H1 (cell line): ENCODE measurements around the gene KLHL24. TPM values are rescaled to one million over a fixed set of nuclear protein-coding genes. Genes with fewer than 3 reads are reported as not detected.
A peak's percentile ranks its signal among the peaks of the same experiment; 100 is the strongest.

Experiments
- CTCF ChIA-PET: fragments of 300-600 bp; sonication (Branson Sonifier 250); formaldehyde crosslinking; loops from one replicate; lab custom pipeline; 2021; ENCODE audit not compliant: partially characterized antibody; lab: Charles Lee
- POLR2A ChIA-PET: fragments of 300-600 bp; sonication (Branson Sonifier 250); formaldehyde crosslinking; loops from one replicate; lab custom pipeline; 2021; ENCODE audit warnings: inconsistent platforms; ENCODE audit not compliant: partially characterized antibody; lab: Charles Lee
- DNase-seq, 2 experiments: peaks; one replicate each; pipeline versions ENCODE4 v3.0.0 to v3.0.0-alpha.2; 2010 to 2022; ENCODE audit warnings: low spot score in 2 of 2, low read depth in 1 of 2, mixed read lengths in 1 of 2
- FAIRE-seq: peaks from 2 replicates; lab custom pipeline; 2011; peaks lifted over from hg19 to GRCh38; lab: Jason Lieb, UNC
- H2AFZ ChIP-seq: 2 replicates; pipeline ENCODE4 v1.8.1; 2012; ENCODE audit warnings: low read length, inconsistent platforms
- H2AK5ac ChIP-seq: 2 replicates; pipeline ENCODE4 v1.6.1; 2013; ENCODE audit warnings: low read depth, low read length
- H2BK120ac ChIP-seq: replicated peaks from 2 replicates; pipeline ENCODE3; 2013; ENCODE audit warnings: low read depth, low read length, inconsistent platforms
- H2BK12ac ChIP-seq: 2 replicates; pipeline ENCODE4 v1.6.1; 2013; ENCODE audit warnings: low read depth, low read length
- H2BK15ac ChIP-seq: 2 replicates; pipeline ENCODE4 v1.6.1; 2013; ENCODE audit warnings: low read length
- H2BK20ac ChIP-seq: 2 replicates; pipeline ENCODE4 v1.6.1; 2013; ENCODE audit warnings: low read length
- H2BK5ac ChIP-seq: 2 replicates; pipeline ENCODE4 v1.6.1; 2013; ENCODE audit warnings: low read depth, low read length
- H3K14ac ChIP-seq: 2 replicates; pipeline ENCODE4 v1.6.1; 2013; ENCODE audit warnings: inconsistent platforms; ENCODE audit not compliant: insufficient read length
- H3K18ac ChIP-seq: 2 replicates; pipeline ENCODE4 v1.6.1; 2013; ENCODE audit warnings: low read length; ENCODE audit errors: extremely low read depth
- H3K23ac ChIP-seq: 2 replicates; pipeline ENCODE4 v1.6.1; 2013; ENCODE audit warnings: inconsistent platforms; ENCODE audit not compliant: insufficient read length
- H3K23me2 ChIP-seq: 2 replicates; pipeline ENCODE4 v1.6.1; 2013; ENCODE audit warnings: low read depth, low read length
- H3K27ac ChIP-seq: 2 replicates; pipeline ENCODE4 v1.6.1; 2011; ENCODE audit warnings: low read depth, low read length, inconsistent platforms
- H3K27me3 ChIP-seq, 4 experiments: replicated peaks in 1 of 4; 1 replicate in 1 of 4; 2 replicates in 3 of 4; pipeline versions ENCODE4 v1.6.1 to v1.8.1; 2011 to 2013; ENCODE audit warnings: low read length in 3 of 4, mild to moderate bottlenecking in 3 of 4, inconsistent platforms in 2 of 4, mixed read lengths in 2 of 4, moderate library complexity in 1 of 4; ENCODE audit not compliant: control insufficient read depth in 3 of 4, insufficient read depth in 3 of 4; ENCODE audit errors: extremely low read depth in 1 of 4
- H3K36me3 ChIP-seq, 4 experiments: 2 replicates each; pipeline versions ENCODE4 v1.6.1 to v1.8.1; 2011 to 2013; ENCODE audit warnings: mild to moderate bottlenecking in 4 of 4, low read length in 3 of 4, moderate library complexity in 2 of 4, control low read depth in 1 of 4, inconsistent platforms in 1 of 4; ENCODE audit not compliant: insufficient read depth in 4 of 4, control insufficient read depth in 2 of 4
- H3K4ac ChIP-seq: replicated peaks from 2 replicates; pipeline ENCODE3; 2013; ENCODE audit warnings: low read length, low read depth, mixed read lengths, inconsistent platforms; ENCODE audit not compliant: insufficient read length
- H3K4me1 ChIP-seq, 4 experiments: replicated peaks in 1 of 4; 1 replicate in 1 of 4; 2 replicates in 3 of 4; pipeline versions ENCODE4 v1.6.1 to v1.8.1; 2011 to 2013; ENCODE audit warnings: low read length in 3 of 4, inconsistent platforms in 2 of 4, mixed read lengths in 1 of 4; ENCODE audit not compliant: insufficient read depth in 4 of 4, control insufficient read depth in 3 of 4
- H3K4me2 ChIP-seq, 2 experiments: 2 replicates each; pipeline versions ENCODE4 v1.6.1 to v1.8.1; 2011 to 2013; ENCODE audit warnings: low read depth in 2 of 2, low read length in 2 of 2, control low read depth in 1 of 2, inconsistent platforms in 1 of 2, mild to moderate bottlenecking in 1 of 2; ENCODE audit not compliant: insufficient read depth in 1 of 2
- H3K4me3 ChIP-seq, 4 experiments: fragments of 200-600, 300-600 bp in 1 of 4; sonication (generic), shearing (Covaris generic), sonication (Bioruptor Twin) in 1 of 4; 2 replicates each; pipeline versions ENCODE4 v1.5.1 to v1.8.1; 2011 to 2016; ENCODE audit warnings: low read length in 4 of 4, low read depth in 3 of 4, control low read depth in 2 of 4, inconsistent platforms in 2 of 4, mild to moderate bottlenecking in 2 of 4, mixed read lengths in 1 of 4, moderate library complexity in 1 of 4; ENCODE audit not compliant: insufficient read depth in 2 of 4; ENCODE audit errors: extremely low read depth in 1 of 4
- H3K56ac ChIP-seq: replicated peaks from 2 replicates; pipeline ENCODE3; 2013; ENCODE audit warnings: low read depth, mild to moderate bottlenecking, mixed read lengths, low read length, inconsistent platforms; ENCODE audit not compliant: insufficient read length
- H3K79me1 ChIP-seq: 2 replicates; pipeline ENCODE4 v1.6.1; 2013; ENCODE audit warnings: low read depth, low read length, control low read depth
- H3K79me2 ChIP-seq, 2 experiments: 2 replicates each; pipeline versions ENCODE4 v1.6.1 to v1.8.1; 2012 to 2013; ENCODE audit warnings: low read length in 2 of 2, mild to moderate bottlenecking in 2 of 2, inconsistent platforms in 1 of 2; ENCODE audit not compliant: insufficient read depth in 2 of 2, control insufficient read depth in 1 of 2
- H3K9ac ChIP-seq, 4 experiments: replicated peaks in 1 of 4; 1 replicate in 1 of 4; 2 replicates in 3 of 4; pipeline versions ENCODE4 v1.6.1 to v1.8.1; 2011 to 2013; ENCODE audit warnings: low read depth in 3 of 4, low read length in 3 of 4, control low read depth in 2 of 4, mild to moderate bottlenecking in 2 of 4, moderate library complexity in 2 of 4, inconsistent platforms in 1 of 4; ENCODE audit errors: extremely low read depth in 1 of 4
- H3K9me3 ChIP-seq, 2 experiments: 2 replicates each; pipeline versions ENCODE4 v1.6.1 to v1.8.1; 2012 to 2013; ENCODE audit warnings: mild to moderate bottlenecking in 2 of 2, moderate library complexity in 2 of 2, control low read depth in 1 of 2, inconsistent platforms in 1 of 2, low read depth in 1 of 2, low read length in 1 of 2, mixed read lengths in 1 of 2; ENCODE audit not compliant: insufficient read depth in 2 of 2
- H4K20me1 ChIP-seq, 2 experiments: replicated peaks in 1 of 2; 2 replicates each; pipeline versions ENCODE3 to v1.8.1; 2011 to 2013; ENCODE audit warnings: inconsistent platforms in 2 of 2, low read length in 2 of 2, mild to moderate bottlenecking in 1 of 2; ENCODE audit not compliant: insufficient read depth in 2 of 2, control insufficient read depth in 1 of 2
- H4K5ac ChIP-seq: 2 replicates; pipeline ENCODE4 v1.6.1; 2013; ENCODE audit warnings: low read length, low read depth, mixed read lengths, inconsistent platforms; ENCODE audit not compliant: insufficient read length
- H4K8ac ChIP-seq: 2 replicates; pipeline ENCODE4 v1.8.0; 2013; ENCODE audit warnings: mild to moderate bottlenecking, moderate library complexity, low read length, inconsistent platforms; ENCODE audit not compliant: insufficient read depth; ENCODE audit errors: extremely low read depth
- H4K91ac ChIP-seq: replicated peaks from 2 replicates; pipeline ENCODE3; 2013; ENCODE audit warnings: low read length, mixed read lengths, inconsistent platforms; ENCODE audit not compliant: insufficient read length
- ASH2L ChIP-seq: fragments of 200-600, 300-600 bp; sonication (generic); IDR thresholded peaks from one replicate; pipeline ENCODE4 v1.7.1; 2017; ENCODE audit warnings: low read length
- BACH1 ChIP-seq: IDR thresholded peaks from 2 replicates; pipeline ENCODE4 v1.6.1; 2012; ENCODE audit warnings: low read length, improper control_type of control experiment
- CHD1 ChIP-seq: IDR thresholded peaks from 2 replicates; pipeline ENCODE4 v1.6.1; 2012; ENCODE audit warnings: low read depth, low read length, improper control_type of control experiment
- E2F6 ChIP-seq: IDR thresholded peaks from 2 replicates; pipeline ENCODE4 v1.6.1; 2012; ENCODE audit warnings: inconsistent platforms
- KDM4A ChIP-seq: IDR thresholded peaks from one replicate; pipeline ENCODE4 v1.7.1; 2012; ENCODE audit warnings: low read depth, mild to moderate bottlenecking, moderate library complexity, low read length, inconsistent platforms; ENCODE audit not compliant: severe bottlenecking
- MAX ChIP-seq: IDR thresholded peaks from 2 replicates; pipeline ENCODE4 v1.6.1; 2012; ENCODE audit warnings: inconsistent platforms
- SUZ12 ChIP-seq: fragments of 200-600 bp; sonication (generic); IDR thresholded peaks from 2 replicates; pipeline ENCODE4 v1.6.1; 2012; ENCODE audit warnings: mild to moderate bottlenecking, inconsistent platforms, low read length, moderate library complexity, mixed read lengths
- WGBS, 2 experiments: shearing (Covaris generic) in 1 of 2; methylation state at CpG; one replicate each; pipeline versions ENCODE4 v1.1.6 to v1.1.7; 2013 to 2015; ENCODE audit warnings: low lambda C conversion rate in 2 of 2, mixed read lengths in 2 of 2, inconsistent platforms in 1 of 2, low coverage in 1 of 2, missing lambda C conversion rate in 1 of 2; ENCODE audit not compliant: insufficient replicate concordance in 2 of 2, insufficient coverage in 1 of 2, insufficient read length in 1 of 2; ENCODE audit errors: extremely low coverage in 1 of 2, missing lambda C conversion rate in 1 of 2; 5-methylcytosine and 5-hydroxymethylcytosine counted together
- polyA plus RNA-seq, 7 experiments: library from polyadenylated mRNA; depleted of rRNA in 3 of 7; stranded (reverse) in 5 of 7; unstranded in 2 of 7; fragments of >200 nt in 5 of 7; fragments of 200-250 nt in 2 of 7; gene quantifications; 1 replicate in 5 of 7; 2 replicates in 1 of 7; 4 replicates in 1 of 7; pipeline versions ENCODE4 v1.2.1 to v1.2.3, GENCODE V29; 2011 to 2013; ENCODE audit warnings: missing spikeins in 2 of 7, mixed read lengths in 2 of 7
- total RNA-seq: library from RNA; stranded (reverse); fragmentation: NEBNext Ultra II Directional; extraction: Animal tissue kit (Norgen Biotek cat#: 25700); gene quantifications from 2 replicates; pipeline ENCODE4 v1.2.1, GENCODE V29; 2021

The KLHL24 gene
- total and polyA plus RNA-seq, 2 of the 8 experiments (the other 6 are each of a cell fraction or from before 2014, with no cell fraction given): 12.5 to 36.2 TPM

GRCh38 chr3:183635107-183635430 lies 354 bp upstream of the KLHL24 start:
- no peak overlapping the region for H4K5ac ChIP-seq
- CTCF ChIA-PET: interaction anchor here (0.6 to 1.6 kb wide), 6 partner anchors 17 to 447 kb away, joined by 3 read pairs; no protein-coding TSS in a partner anchor
- H3K4me2 ChIP-seq: peak overlapping the region; percentile 69 to 77
- H4K8ac ChIP-seq: peak overlapping the region; percentile 17; the same call in 1 of the 2 replicates
- no peak overlapping the region for H2BK20ac ChIP-seq
- no peak overlapping the region for H3K23ac ChIP-seq
- H3K79me2 ChIP-seq: peaks cover 0 to 28% of the 10 kb centered on the region in 2 experiments; a peak in 2 of 4 replicates
- no peaks in the 10 kb centered on the region for H3K4me1 ChIP-seq
- H2BK120ac ChIP-seq: no peak overlapping the region
- peaks cover 2% of the 10 kb centered on the region; the same call in 1 of the 2 replicates for H3K23me2 ChIP-seq
- H3K9ac ChIP-seq: peak overlapping the region in 3 of 4 experiments; percentile 22 to 63 (median 29); a peak in 4 of 7 replicates
- TF ChIP-seq BACH1 (no peak), CHD1 (no peak), KDM4A (peak; percentile 53), E2F6 (peak; percentile 69; the same call in 1 of the 2 replicates), SUZ12 (no peak), ASH2L (peak; percentile 47), MAX (peak; percentile 3; the same call in 1 of the 2 replicates)
- no peaks in the 10 kb centered on the region for H4K20me1 ChIP-seq
- H3K79me1 ChIP-seq: no peaks in the 10 kb centered on the region
- FAIRE-seq (no peak), DNase-seq (no peak)
- H3K36me3 ChIP-seq: no peaks in the 10 kb centered on the region
- H3K9me3 ChIP-seq: no peaks in the 10 kb centered on the region
- no peak overlapping the region for H2BK12ac ChIP-seq
- WGBS, 2 experiments: 9% methylated on average over 9 of the region's 9 CpGs; no CpG with 5 or more reads in 1 of the 2 experiments
- no peak overlapping the region for H2BK15ac ChIP-seq
- 0 out of 2 replicates have a peak overlapping the region, but pooled peaks have one; percentile 40 for H3K18ac ChIP-seq
- peak overlapping the region; percentile 77 to 96 (median 82) for H3K4me3 ChIP-seq
- H3K4ac ChIP-seq: no peak overlapping the region
- no peak overlapping the region for H3K14ac ChIP-seq
- H2AFZ ChIP-seq: peak overlapping the region; percentile 98
- H3K56ac ChIP-seq: no peak overlapping the region
- H3K27me3 ChIP-seq: no peaks in the 10 kb centered on the region
- POLR2A ChIA-PET: interaction anchor here (0.6 to 4.5 kb wide), 14 partner anchors 10 to 101 kb away, joined by 3 to 33 read pairs (median 3); partner anchors contain the start of gene YEATS2
- H4K91ac ChIP-seq: no peak overlapping the region
- H2BK5ac ChIP-seq: no peak overlapping the region; the same call in 1 of the 2 replicates
- H3K27ac ChIP-seq: 0 out of 2 replicates have a peak overlapping the region, but pooled peaks have one; percentile 82
- H2AK5ac ChIP-seq: no peak overlapping the region
